Thyroid gland (tissue), 4 donors: ENCODE measurements around the gene RCOR1.

Experiments used
- CTCF ChIP-seq, 6 experiments: fragments of 200-600 bp in 3 of 6; fragments of 450-650 bp in 3 of 6; sonication (generic) in 3 of 6; IDR thresholded peaks; one replicate each; pipeline ENCODE4 v1.5.1; 2016 to 2019; ENCODE audit warnings: antibody characterized with exemption in 6 of 6, mild to moderate bottlenecking in 2 of 6, inconsistent platforms in 1 of 6, moderate library complexity in 1 of 6
- POLR2A ChIP-seq, 2 donors: fragments of 450-650 bp; IDR thresholded peaks; one replicate each; pipeline ENCODE4 v1.6.1; 2017; ENCODE audit warnings: antibody characterized with exemption in 2 of 2, mild to moderate bottlenecking in 2 of 2, moderate library complexity in 1 of 2

GRCh38 chr14:102579696-102580549 is 12.5 kb upstream of the RCOR1 start:
- TF ChIP-seq POLR2A (IDR thresholded peaks at IDR 0.05) (no peak), CTCF (IDR thresholded peaks at IDR 0.05) (no peak)
